GM12878 (cell line): ENCODE results near the gene CIDEA.

Experiments
- EED ChIP-seq: sonication (generic); IDR thresholded peaks from 2 replicates; pipeline ENCODE4 v1.6.1; 2016; ENCODE audit warnings: antibody characterized with exemption, low read depth
- EZH2 ChIP-seq: IDR thresholded peaks from 2 replicates; pipeline ENCODE4 v1.6.1; 2012; ENCODE audit warnings: low read depth, mild to moderate bottlenecking, control low read depth, inconsistent platforms, low read length, borderline replicate concordance; ENCODE audit not compliant: control insufficient read depth

DNA sequence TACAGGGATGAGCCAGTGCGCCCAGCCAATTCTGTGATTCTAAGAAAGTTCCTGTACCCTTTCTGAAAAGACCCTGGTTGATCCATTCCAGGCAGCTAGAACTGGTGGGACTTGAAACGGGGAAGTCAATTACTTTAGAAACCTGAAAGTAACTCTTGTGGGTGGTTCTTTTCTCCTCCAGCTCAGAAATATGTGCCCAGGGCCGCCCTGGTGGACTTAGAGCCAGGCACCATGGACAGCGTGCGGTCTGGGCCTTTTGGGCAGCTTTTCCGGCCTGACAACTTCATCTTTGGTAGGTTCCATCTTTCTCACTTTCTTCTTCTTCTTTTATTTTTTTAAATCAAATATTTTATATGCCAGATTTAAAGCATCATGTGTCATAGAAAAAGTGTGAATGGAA is 56.6 kb downstream of the CIDEA start:
- TF ChIP-seq EZH2 (no peak), EED (no peak)
